AG10803 (cell line): ENCODE data around the gene MED12L.

Experiments used
- DNase-seq: peaks from one replicate; pipeline ENCODE4 v3.0.0; 2010; ENCODE audit warnings: low read depth
- H3K4me3 ChIP-seq: 2 replicates; pipeline ENCODE4 v1.5.1; 2011; ENCODE audit warnings: mild to moderate bottlenecking, low read length, control low read depth
- CTCF ChIP-seq: conservative IDR thresholded peaks from 2 replicates; pipeline ENCODE4 v1.5.1; 2011; ENCODE audit warnings: mild to moderate bottlenecking, low read length, control low read depth, inconsistent platforms

Gene MED12L

DNA sequence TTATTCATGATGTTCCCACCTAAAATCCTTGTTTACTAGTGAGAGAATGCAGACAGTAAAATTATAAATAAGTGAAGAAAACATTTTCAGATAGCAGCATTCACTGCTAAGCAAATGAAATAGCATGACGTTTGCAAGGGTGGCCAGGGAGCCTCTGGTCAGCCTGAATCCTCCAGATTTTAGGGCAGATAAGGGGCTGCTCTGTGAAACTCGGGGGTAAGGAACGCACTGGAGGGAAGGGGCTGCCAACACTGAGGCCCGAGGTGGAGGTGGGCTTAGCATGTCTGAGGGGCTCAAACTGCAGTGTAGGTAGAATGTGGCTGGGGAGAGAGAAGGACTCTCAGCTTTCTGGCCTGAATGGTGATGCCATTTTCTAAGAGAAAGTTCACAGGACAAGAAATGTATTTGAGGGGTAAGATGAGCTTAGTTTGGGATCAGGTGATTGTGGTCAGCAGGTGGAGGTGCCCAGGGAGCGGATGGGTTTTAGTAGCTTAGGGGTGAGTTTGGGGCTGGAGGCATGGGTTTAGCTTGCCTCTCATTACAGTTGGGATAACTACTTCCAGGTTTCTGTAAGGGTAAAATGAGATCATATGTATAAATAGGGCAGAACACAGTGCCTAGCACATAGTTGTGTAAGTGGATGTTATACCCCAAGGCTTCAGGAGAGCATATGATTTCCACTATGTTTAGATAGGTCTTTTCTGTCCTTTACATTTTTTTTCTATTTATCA lies 97.0 kb downstream of the MED12L start:
- H3K4me3 ChIP-seq: no peak overlapping the region
- TF ChIP-seq CTCF: no peak
- no peak for DNase-seq

- no peak for TF ChIP-seq CTCF
- H3K4me3 ChIP-seq: no peak overlapping the region
- DNase-seq: no peak
Measured at GRCh38 chr3:151183265-151183671, 97.8 kb downstream of the MED12L start.

GRCh38 chr3:151191095-151191494 lies 105.6 kb downstream of the MED12L start:
- no peak for TF ChIP-seq CTCF
- no peak for DNase-seq
- no peak overlapping the region for H3K4me3 ChIP-seq

- no peak for TF ChIP-seq CTCF
- H3K4me3 ChIP-seq: no peak overlapping the region
- no peak for DNase-seq
Measured at GRCh38 chr3:151192545-151192944, 107.1 kb downstream of the MED12L start.

DNA sequence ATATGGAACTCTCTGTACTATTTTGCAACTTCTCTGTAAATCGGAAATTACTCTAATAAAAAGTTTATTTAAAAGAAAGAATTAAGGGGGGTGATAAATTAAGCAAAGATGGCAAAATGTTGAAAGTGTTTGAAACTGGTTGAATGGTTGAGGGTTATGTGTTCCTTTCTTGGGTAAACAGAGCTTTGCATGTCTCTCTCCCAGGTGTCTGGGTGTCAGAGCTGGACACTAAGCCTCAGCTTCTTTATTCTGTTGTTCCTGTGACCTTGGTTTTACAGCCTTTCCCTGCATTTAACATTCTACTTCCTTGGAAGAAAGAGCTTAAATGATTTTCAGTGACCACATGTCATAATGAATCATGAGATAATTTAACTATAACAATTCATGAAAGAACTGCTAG lies 110.4 kb downstream of the MED12L start:
- no peak for TF ChIP-seq CTCF
- no peak overlapping the region for H3K4me3 ChIP-seq
- DNase-seq: no peak

DNA sequence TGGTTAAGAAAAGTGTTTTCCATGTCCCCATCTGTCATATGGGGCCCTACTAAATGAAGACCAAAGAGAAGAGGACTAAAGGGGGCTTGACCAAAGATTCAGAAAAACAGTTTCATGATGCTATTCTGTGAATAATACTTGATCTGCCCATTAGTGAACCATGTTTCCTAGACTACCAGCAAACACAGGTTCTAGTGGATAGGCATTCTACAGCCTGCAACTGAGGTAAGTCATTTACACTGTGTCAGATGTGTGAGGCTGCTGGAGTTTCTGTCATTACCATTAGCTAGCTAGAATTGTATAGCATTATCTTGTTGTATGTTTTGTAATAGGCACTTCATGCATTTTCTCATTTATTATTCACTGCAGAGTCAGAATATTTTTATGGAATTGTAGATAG lies 111.0 kb downstream of the MED12L start:
- DNase-seq: no peak
- no peak overlapping the region for H3K4me3 ChIP-seq
- TF ChIP-seq CTCF: no peak

DNA sequence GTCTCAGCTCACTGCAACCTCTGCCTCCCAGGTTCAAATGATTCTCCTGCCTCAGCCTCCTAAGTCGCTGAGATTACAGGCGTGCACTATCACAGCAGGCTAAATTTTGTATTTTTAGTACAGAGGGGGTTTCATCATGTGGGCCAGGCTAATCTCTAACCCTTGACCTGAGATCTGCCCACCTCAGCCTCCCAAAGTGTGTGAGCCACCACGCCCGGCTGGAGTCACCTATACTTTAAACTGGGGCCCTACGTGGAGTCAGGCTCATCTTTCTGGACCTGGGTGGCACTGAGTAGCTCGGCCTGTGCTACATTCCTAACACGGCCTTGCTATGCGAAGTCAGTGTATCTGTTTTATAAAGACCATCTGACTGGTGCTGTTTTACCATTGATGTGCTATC lies 111.8 kb downstream of the MED12L start:
- DNase-seq: no peak
- H3K4me3 ChIP-seq: no peak overlapping the region
- no peak for TF ChIP-seq CTCF
